IMR-90 (cell line): Measurements from ENCODE around the gene RYR1.
"Not testable (repeated sequence)": the region's sequence is repeated elsewhere in the genome, so short reads cannot be mapped to it uniquely, and the experiment has no call there.

ENCODE experiments used
- CHD1 ChIP-seq: IDR thresholded peaks from 2 replicates; pipeline ENCODE4 v1.6.1; 2012; ENCODE audit warnings: low read depth, low read length, improper control_type of control experiment
- RAD21 ChIP-seq: IDR thresholded peaks from 2 replicates; pipeline ENCODE4 v1.6.1; 2012; ENCODE audit warnings: low read length, improper control_type of control experiment
- TF ChIP-seq, protein P1 (sequence below): conservative IDR thresholded peaks from 2 replicates; pipeline ENCODE4 v1.5.1; 2012; ENCODE audit warnings: mild to moderate bottlenecking, low read depth, low read length, improper control_type of control experiment

DNA sequence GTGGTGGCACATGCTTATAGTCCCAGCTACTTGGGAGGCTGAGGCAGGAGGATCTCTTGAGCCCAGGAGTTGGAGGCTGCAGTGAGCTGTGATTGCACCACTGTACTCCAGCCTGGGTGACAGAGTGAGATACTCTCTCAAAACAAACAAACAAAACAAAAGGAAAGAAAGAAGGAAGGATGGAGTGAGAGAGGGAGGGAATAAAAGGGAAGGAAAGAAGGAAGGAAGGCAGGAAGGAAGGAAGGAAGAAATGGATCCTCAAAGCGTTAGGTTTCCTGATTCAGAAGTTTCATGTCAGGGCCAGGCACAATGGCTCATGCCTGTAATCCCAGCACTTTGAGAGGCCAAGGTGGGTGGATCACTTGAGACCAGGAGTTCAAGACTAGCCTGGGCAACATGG lies 84.5 kb downstream of the RYR1 start:
- TF ChIP-seq, protein P1, sequence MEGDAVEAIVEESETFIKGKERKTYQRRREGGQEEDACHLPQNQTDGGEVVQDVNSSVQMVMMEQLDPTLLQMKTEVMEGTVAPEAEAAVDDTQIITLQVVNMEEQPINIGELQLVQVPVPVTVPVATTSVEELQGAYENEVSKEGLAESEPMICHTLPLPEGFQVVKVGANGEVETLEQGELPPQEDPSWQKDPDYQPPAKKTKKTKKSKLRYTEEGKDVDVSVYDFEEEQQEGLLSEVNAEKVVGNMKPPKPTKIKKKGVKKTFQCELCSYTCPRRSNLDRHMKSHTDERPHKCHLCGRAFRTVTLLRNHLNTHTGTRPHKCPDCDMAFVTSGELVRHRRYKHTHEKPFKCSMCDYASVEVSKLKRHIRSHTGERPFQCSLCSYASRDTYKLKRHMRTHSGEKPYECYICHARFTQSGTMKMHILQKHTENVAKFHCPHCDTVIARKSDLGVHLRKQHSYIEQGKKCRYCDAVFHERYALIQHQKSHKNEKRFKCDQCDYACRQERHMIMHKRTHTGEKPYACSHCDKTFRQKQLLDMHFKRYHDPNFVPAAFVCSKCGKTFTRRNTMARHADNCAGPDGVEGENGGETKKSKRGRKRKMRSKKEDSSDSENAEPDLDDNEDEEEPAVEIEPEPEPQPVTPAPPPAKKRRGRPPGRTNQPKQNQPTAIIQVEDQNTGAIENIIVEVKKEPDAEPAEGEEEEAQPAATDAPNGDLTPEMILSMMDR = not testable (repeated sequence)
- not testable (repeated sequence) for TF ChIP-seq RAD21, CHD1
